RWPE2 (cell line): Measurements from ENCODE around the gene ZNF423.

Experiments
- ATAC-seq: fragments of 200-7000 bp; cut with Tn5 transposase; 3 replicates; pipeline ENCODE4 v1.9.1; 2021; ENCODE audit warnings: low read depth
- DNase-seq: peaks from one replicate; pipeline ENCODE4 v3.0.0-alpha.2; 2020; ENCODE audit warnings: low spot score
- H3K27ac ChIP-seq: fragments of 450-650 bp; 2 replicates; pipeline ENCODE4 v1.5.1; 2017; ENCODE audit warnings: mild to moderate bottlenecking; ENCODE audit not compliant: poor library complexity, severe bottlenecking
- H3K27me3 ChIP-seq: fragments of 250-450 bp; sonication (Bioruptor Pico); 2 replicates; pipeline ENCODE4 v1.5.1; 2021; ENCODE audit warnings: mild to moderate bottlenecking, moderate library complexity; ENCODE audit not compliant: insufficient read depth, poor library complexity, severe bottlenecking
- H3K36me3 ChIP-seq: fragments of 250-450 bp; sonication (Bioruptor Pico); 2 replicates; pipeline ENCODE4 v1.5.1; 2020; ENCODE audit warnings: low read depth, mild to moderate bottlenecking, moderate library complexity
- H3K4me1 ChIP-seq: fragments of 250-450 bp; sonication (Bioruptor Pico); 2 replicates; pipeline ENCODE4 v1.5.1; 2021; ENCODE audit warnings: mild to moderate bottlenecking, moderate library complexity; ENCODE audit not compliant: insufficient read depth, poor library complexity, severe bottlenecking
- H3K4me3 ChIP-seq: fragments of 250-450 bp; sonication (Bioruptor Pico); 2 replicates; pipeline ENCODE4 v1.5.1; 2021; ENCODE audit warnings: mild to moderate bottlenecking, moderate library complexity; ENCODE audit not compliant: severe bottlenecking
- H3K9me3 ChIP-seq: fragments of 250-450 bp; sonication (Bioruptor Pico); 2 replicates; pipeline ENCODE4 v1.5.1; 2021; ENCODE audit warnings: mild to moderate bottlenecking, moderate library complexity; ENCODE audit not compliant: severe bottlenecking
- CTCF ChIP-seq: fragments of 450-650 bp; IDR thresholded peaks from one replicate; pipeline ENCODE4 v1.5.1; 2017; ENCODE audit warnings: mild to moderate bottlenecking, moderate library complexity; ENCODE audit not compliant: poor library complexity, severe bottlenecking

ZNF423 gene

GRCh38 chr16:49632086-49632794 is 223.7 kb downstream of the ZNF423 start:
- Histone ChIP-seq H3K27ac (no peak overlapping the region), H3K27me3 (no peaks in the 10 kb centered on the region), H3K4me3 (no peak overlapping the region), H3K36me3 (no peaks in the 10 kb centered on the region), H3K4me1 (no peaks in the 10 kb centered on the region), H3K9me3 (no peaks in the 10 kb centered on the region)
- DNase-seq (no peak), ATAC-seq (no peak)
- no peak for TF ChIP-seq CTCF

- DNase-seq = no peak
Observed at GRCh38 chr16:49631187-49632041, 224.5 kb downstream of the ZNF423 start.

GRCh38 chr16:49630783-49631182 is 225.1 kb downstream of the ZNF423 start:
- Histone ChIP-seq H3K4me1 (no peaks in the 10 kb centered on the region), H3K36me3 (no peaks in the 10 kb centered on the region), H3K27ac (no peak overlapping the region), H3K4me3 (no peak overlapping the region), H3K27me3 (no peaks in the 10 kb centered on the region), H3K9me3 (no peaks in the 10 kb centered on the region)
- TF ChIP-seq CTCF = no peak
- no peak for ATAC-seq
- no peak for DNase-seq

More at GRCh38 chr16:49631187-49632041, 224.5 kb downstream of the ZNF423 start:
- no peak for ATAC-seq
- H3K4me1 ChIP-seq = no peaks in the 10 kb centered on the region
- no peak overlapping the region for H3K27ac ChIP-seq
- no peak overlapping the region for H3K4me3 ChIP-seq
- H3K27me3 ChIP-seq = no peaks in the 10 kb centered on the region
- TF ChIP-seq CTCF = no peak
- H3K36me3 ChIP-seq = no peaks in the 10 kb centered on the region
- no peaks in the 10 kb centered on the region for H3K9me3 ChIP-seq

GRCh38 chr16:49629851-49630250 is 226.1 kb downstream of the ZNF423 start:
- DNase-seq (no peak), ATAC-seq (no peak)
- Histone ChIP-seq H3K27ac (no peak overlapping the region), H3K4me1 (no peaks in the 10 kb centered on the region), H3K4me3 (no peak overlapping the region), H3K9me3 (no peaks in the 10 kb centered on the region), H3K36me3 (no peaks in the 10 kb centered on the region), H3K27me3 (no peaks in the 10 kb centered on the region)
- no peak for TF ChIP-seq CTCF
